Mucosa of rectum (tissue), 2 donors: ENCODE data around the gene ZNF12.

Experiments
- H3K27ac ChIP-seq, 2 donors: one replicate each; pipeline ENCODE4 v1.7.0; 2013; ENCODE audit warnings: inconsistent platforms in 2 of 2, low read depth in 2 of 2, low read length in 2 of 2
- H3K27me3 ChIP-seq, 2 donors: one replicate each; pipeline ENCODE4 v1.7.0; 2013; ENCODE audit warnings: low read length in 2 of 2; ENCODE audit not compliant: control insufficient read depth in 2 of 2, insufficient read depth in 2 of 2
- H3K36me3 ChIP-seq, 2 donors: one replicate each; pipeline ENCODE4 v1.7.0; 2013; ENCODE audit warnings: low read length in 2 of 2; ENCODE audit not compliant: control insufficient read depth in 2 of 2, insufficient read depth in 2 of 2
- H3K4me1 ChIP-seq, 2 donors: one replicate each; pipeline ENCODE4 v1.7.0; 2013; ENCODE audit warnings: low read length in 2 of 2, mild to moderate bottlenecking in 1 of 2; ENCODE audit not compliant: control insufficient read depth in 2 of 2, insufficient read depth in 2 of 2
- H3K4me3 ChIP-seq, 2 donors: one replicate each; pipeline ENCODE4 v1.7.0; 2013; ENCODE audit warnings: low read length in 2 of 2
- H3K9ac ChIP-seq, 2 donors: one replicate each; pipeline ENCODE4 v1.7.0; 2013; ENCODE audit warnings: low read length in 2 of 2, low read depth in 1 of 2, mild to moderate bottlenecking in 1 of 2
- H3K9me3 ChIP-seq, 2 donors: one replicate each; pipeline ENCODE4 v1.7.0; 2013; ENCODE audit warnings: low read length in 2 of 2; ENCODE audit not compliant: control insufficient read depth in 2 of 2
- donor health status: healthy.
- donor health status: Normal muscosa, but diverticular disease.

The ZNF12 gene

DNA sequence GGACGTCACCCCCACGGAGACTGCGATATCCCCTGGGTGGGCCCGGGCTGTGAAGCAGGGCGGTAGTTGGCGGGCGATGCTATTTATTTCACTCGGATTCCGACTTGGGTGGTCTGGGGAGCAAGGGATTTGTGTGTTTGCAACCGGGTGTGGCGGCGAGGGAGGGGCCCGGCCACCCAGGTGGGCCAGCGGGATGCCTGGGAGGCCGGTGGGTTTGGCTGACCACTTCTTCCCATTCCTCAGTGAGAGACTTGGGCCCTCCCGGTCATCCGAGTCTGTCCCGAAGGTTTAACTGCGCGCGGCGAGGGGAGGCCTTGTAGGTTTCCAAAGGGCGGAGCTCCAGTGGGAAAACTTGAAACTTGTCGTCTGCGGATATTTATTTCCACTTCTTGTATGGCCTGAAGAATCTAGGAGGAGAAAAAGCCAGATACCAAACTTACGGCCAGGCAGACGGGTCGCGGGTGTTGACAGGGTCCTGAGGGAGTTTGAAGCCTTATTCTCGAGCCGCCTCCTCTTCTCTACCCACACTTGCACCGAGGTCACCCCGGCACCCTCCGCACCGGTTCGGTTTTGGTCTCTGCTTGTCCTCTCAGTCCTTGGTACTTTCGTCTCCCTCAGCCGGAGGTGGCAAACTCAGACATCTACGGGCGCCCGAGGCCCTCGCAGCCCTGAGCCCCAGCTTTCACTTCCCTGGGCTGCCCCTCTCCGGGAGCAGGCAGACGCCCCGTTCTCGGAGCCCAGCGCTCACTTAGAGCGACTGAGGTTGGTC is 51.7 kb downstream of the ZNF12 start:
- Histone ChIP-seq H3K36me3 (peaks cover 18 to 29% of the 10 kb centered on the region in 2 donors), H3K27me3 (peaks cover 0 to 3% of the 10 kb centered on the region in 2 donors), H3K27ac (no peak overlapping the region), H3K4me1 (no peaks in the 10 kb centered on the region), H3K9ac (no peak overlapping the region), H3K9me3 (no peaks in the 10 kb centered on the region), H3K4me3 (no peak overlapping the region)

- H3K4me3 ChIP-seq = no peak overlapping the region
These were observed 52.5 kb downstream of the ZNF12 start for GRCh38 chr7:6654113-6654841.

GRCh38 chr7:6653071-6654003 is 53.4 kb downstream of the ZNF12 start:
- Histone ChIP-seq H3K4me1 (no peaks in the 10 kb centered on the region), H3K9ac (no peak overlapping the region), H3K36me3 (peaks cover 20 to 29% of the 10 kb centered on the region in 2 donors), H3K27me3 (no peaks in the 10 kb centered on the region), H3K9me3 (no peaks in the 10 kb centered on the region), H3K27ac (no peak overlapping the region), H3K4me3 (no peak overlapping the region)

More at GRCh38 chr7:6654113-6654841, 52.5 kb downstream of the ZNF12 start:
- Histone ChIP-seq H3K4me1 (no peaks in the 10 kb centered on the region), H3K36me3 (peaks cover 18 to 29% of the 10 kb centered on the region in 2 donors), H3K9me3 (no peaks in the 10 kb centered on the region), H3K27me3 (peaks cover 0 to 3% of the 10 kb centered on the region in 2 donors), H3K27ac (no peak overlapping the region), H3K9ac (no peak overlapping the region)

GRCh38 chr7:6652446-6653011 is 54.2 kb downstream of the ZNF12 start:
- Histone ChIP-seq H3K9ac (no peak overlapping the region), H3K9me3 (no peaks in the 10 kb centered on the region), H3K27ac (no peak overlapping the region), H3K27me3 (no peaks in the 10 kb centered on the region), H3K4me3 (no peak overlapping the region), H3K36me3 (peaks cover 24 to 35% of the 10 kb centered on the region in 2 donors), H3K4me1 (no peaks in the 10 kb centered on the region)

DNA sequence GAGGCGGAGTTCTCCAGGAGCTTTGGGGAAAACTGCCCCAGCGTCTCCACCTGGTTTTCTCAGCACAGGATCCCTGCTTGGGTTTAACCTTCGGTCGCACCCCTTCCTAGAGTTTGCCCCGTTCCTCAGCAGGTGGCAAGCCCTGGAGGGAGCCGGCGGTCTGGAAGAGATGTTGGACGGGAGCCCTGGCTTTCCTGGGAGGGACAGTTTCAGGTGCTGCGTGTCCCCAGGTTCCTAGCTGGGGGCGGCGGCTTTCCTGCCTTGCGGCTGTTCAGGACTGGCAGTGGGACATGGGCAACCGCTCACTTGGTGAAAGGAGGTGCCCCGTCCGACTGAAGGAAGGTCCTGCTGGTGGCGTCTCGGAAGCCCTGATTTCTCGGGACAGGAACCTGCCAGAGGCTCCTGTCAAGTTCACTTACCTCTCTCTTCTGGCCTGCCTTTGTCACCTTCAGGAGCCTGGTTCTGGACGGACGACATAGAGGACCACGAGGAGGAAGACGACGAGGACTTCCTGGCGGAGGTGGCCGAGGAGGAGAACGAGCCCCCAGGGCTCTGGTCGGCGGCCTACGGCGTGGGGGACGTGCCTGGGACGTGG is 54.8 kb downstream of the ZNF12 start:
- Histone ChIP-seq H3K4me3 (no peak overlapping the region), H3K27ac (no peak overlapping the region), H3K27me3 (no peaks in the 10 kb centered on the region), H3K4me1 (no peaks in the 10 kb centered on the region), H3K36me3 (peaks cover 27 to 38% of the 10 kb centered on the region in 2 donors), H3K9me3 (no peaks in the 10 kb centered on the region), H3K9ac (no peak overlapping the region)

GRCh38 chr7:6650521-6651011 is 56.2 kb downstream of the ZNF12 start:
- Histone ChIP-seq H3K27me3 (no peaks in the 10 kb centered on the region), H3K36me3 (peaks cover 27 to 38% of the 10 kb centered on the region in 2 donors), H3K9me3 (no peaks in the 10 kb centered on the region), H3K4me1 (no peaks in the 10 kb centered on the region), H3K4me3 (no peak overlapping the region), H3K27ac (no peak overlapping the region), H3K9ac (no peak overlapping the region)

GRCh38 chr7:6650086-6650485 is 56.7 kb downstream of the ZNF12 start:
- Histone ChIP-seq H3K4me3 (no peak overlapping the region), H3K36me3 (peaks cover 29 to 39% of the 10 kb centered on the region in 2 donors), H3K4me1 (no peaks in the 10 kb centered on the region), H3K9ac (no peak overlapping the region), H3K27me3 (no peaks in the 10 kb centered on the region), H3K27ac (no peak overlapping the region), H3K9me3 (no peaks in the 10 kb centered on the region)

- Histone ChIP-seq H3K27ac (no peak overlapping the region), H3K4me3 (no peak overlapping the region), H3K9ac (no peak overlapping the region), H3K9me3 (no peaks in the 10 kb centered on the region), H3K4me1 (no peaks in the 10 kb centered on the region), H3K36me3 (peaks cover 35 to 43% of the 10 kb centered on the region in 2 donors), H3K27me3 (no peaks in the 10 kb centered on the region)
These were observed 57.3 kb downstream of the ZNF12 start for GRCh38 chr7:6649241-6649961.

DNA sequence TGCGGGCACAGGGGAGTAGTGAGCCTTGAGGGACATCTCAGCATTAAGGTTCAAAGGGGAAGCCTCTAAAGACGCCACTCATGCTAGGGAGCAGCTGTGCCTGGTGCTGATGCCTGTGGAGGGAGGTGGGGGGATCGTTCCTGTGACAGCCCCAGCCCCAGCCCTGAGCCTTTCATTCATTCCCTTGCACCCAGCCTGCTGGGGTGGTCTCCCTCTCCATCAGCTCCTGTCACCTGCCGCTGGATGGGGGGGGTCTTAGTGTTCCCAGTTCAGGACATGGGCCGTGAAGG is 58.0 kb downstream of the ZNF12 start:
- Histone ChIP-seq H3K27me3 (no peaks in the 10 kb centered on the region), H3K36me3 (peaks cover 34 to 45% of the 10 kb centered on the region in 2 donors), H3K9ac (no peak overlapping the region), H3K4me3 (no peak overlapping the region), H3K4me1 (no peaks in the 10 kb centered on the region), H3K9me3 (no peaks in the 10 kb centered on the region), H3K27ac (no peak overlapping the region)
